H1 (cell line): ENCODE results near the gene GALNTL6. TPM values are rescaled to one million over a fixed set of nuclear protein-coding genes. Genes with fewer than 3 reads are reported as not detected.

Experiments
- CTCF ChIA-PET: fragments of 300-600 bp; sonication (Branson Sonifier 250); formaldehyde crosslinking; loops from one replicate; lab custom pipeline; 2021; ENCODE audit not compliant: partially characterized antibody; lab: Charles Lee
- POLR2A ChIA-PET: fragments of 300-600 bp; sonication (Branson Sonifier 250); formaldehyde crosslinking; loops from one replicate; lab custom pipeline; 2021; ENCODE audit warnings: inconsistent platforms; ENCODE audit not compliant: partially characterized antibody; lab: Charles Lee
- DNase-seq, 2 experiments: peaks; one replicate each; pipeline versions ENCODE4 v3.0.0 to v3.0.0-alpha.2; 2010 to 2022; ENCODE audit warnings: low spot score in 2 of 2, low read depth in 1 of 2, mixed read lengths in 1 of 2
- FAIRE-seq: peaks from 2 replicates; lab custom pipeline; 2011; peaks lifted over from hg19 to GRCh38; lab: Jason Lieb, UNC
- H2AFZ ChIP-seq: 2 replicates; pipeline ENCODE4 v1.8.1; 2012; ENCODE audit warnings: low read length, inconsistent platforms
- H2AK5ac ChIP-seq: 2 replicates; pipeline ENCODE4 v1.6.1; 2013; ENCODE audit warnings: low read depth, low read length
- H2BK120ac ChIP-seq: replicated peaks from 2 replicates; pipeline ENCODE3; 2013; ENCODE audit warnings: low read depth, low read length, inconsistent platforms
- H2BK12ac ChIP-seq: 2 replicates; pipeline ENCODE4 v1.6.1; 2013; ENCODE audit warnings: low read depth, low read length
- H2BK15ac ChIP-seq: 2 replicates; pipeline ENCODE4 v1.6.1; 2013; ENCODE audit warnings: low read length
- H2BK20ac ChIP-seq: 2 replicates; pipeline ENCODE4 v1.6.1; 2013; ENCODE audit warnings: low read length
- H2BK5ac ChIP-seq: 2 replicates; pipeline ENCODE4 v1.6.1; 2013; ENCODE audit warnings: low read depth, low read length
- H3K14ac ChIP-seq: 2 replicates; pipeline ENCODE4 v1.6.1; 2013; ENCODE audit warnings: inconsistent platforms; ENCODE audit not compliant: insufficient read length
- H3K18ac ChIP-seq: 2 replicates; pipeline ENCODE4 v1.6.1; 2013; ENCODE audit warnings: low read length; ENCODE audit errors: extremely low read depth
- H3K23ac ChIP-seq: 2 replicates; pipeline ENCODE4 v1.6.1; 2013; ENCODE audit warnings: inconsistent platforms; ENCODE audit not compliant: insufficient read length
- H3K23me2 ChIP-seq: 2 replicates; pipeline ENCODE4 v1.6.1; 2013; ENCODE audit warnings: low read depth, low read length
- H3K27ac ChIP-seq: 2 replicates; pipeline ENCODE4 v1.6.1; 2011; ENCODE audit warnings: low read depth, low read length, inconsistent platforms
- H3K27me3 ChIP-seq, 4 experiments: replicated peaks in 1 of 4; 1 replicate in 1 of 4; 2 replicates in 3 of 4; pipeline versions ENCODE4 v1.6.1 to v1.8.1; 2011 to 2013; ENCODE audit warnings: low read length in 3 of 4, mild to moderate bottlenecking in 3 of 4, inconsistent platforms in 2 of 4, mixed read lengths in 2 of 4, moderate library complexity in 1 of 4; ENCODE audit not compliant: control insufficient read depth in 3 of 4, insufficient read depth in 3 of 4; ENCODE audit errors: extremely low read depth in 1 of 4
- H3K36me3 ChIP-seq, 4 experiments: 2 replicates each; pipeline versions ENCODE4 v1.6.1 to v1.8.1; 2011 to 2013; ENCODE audit warnings: mild to moderate bottlenecking in 4 of 4, low read length in 3 of 4, moderate library complexity in 2 of 4, control low read depth in 1 of 4, inconsistent platforms in 1 of 4; ENCODE audit not compliant: insufficient read depth in 4 of 4, control insufficient read depth in 2 of 4
- H3K4ac ChIP-seq: replicated peaks from 2 replicates; pipeline ENCODE3; 2013; ENCODE audit warnings: low read length, low read depth, mixed read lengths, inconsistent platforms; ENCODE audit not compliant: insufficient read length
- H3K4me1 ChIP-seq, 4 experiments: replicated peaks in 1 of 4; 1 replicate in 1 of 4; 2 replicates in 3 of 4; pipeline versions ENCODE4 v1.6.1 to v1.8.1; 2011 to 2013; ENCODE audit warnings: low read length in 3 of 4, inconsistent platforms in 2 of 4, mixed read lengths in 1 of 4; ENCODE audit not compliant: insufficient read depth in 4 of 4, control insufficient read depth in 3 of 4
- H3K4me2 ChIP-seq, 2 experiments: 2 replicates each; pipeline versions ENCODE4 v1.6.1 to v1.8.1; 2011 to 2013; ENCODE audit warnings: low read depth in 2 of 2, low read length in 2 of 2, control low read depth in 1 of 2, inconsistent platforms in 1 of 2, mild to moderate bottlenecking in 1 of 2; ENCODE audit not compliant: insufficient read depth in 1 of 2
- H3K4me3 ChIP-seq, 4 experiments: fragments of 200-600, 300-600 bp in 1 of 4; sonication (generic), shearing (Covaris generic), sonication (Bioruptor Twin) in 1 of 4; 2 replicates each; pipeline versions ENCODE4 v1.5.1 to v1.8.1; 2011 to 2016; ENCODE audit warnings: low read length in 4 of 4, low read depth in 3 of 4, control low read depth in 2 of 4, inconsistent platforms in 2 of 4, mild to moderate bottlenecking in 2 of 4, mixed read lengths in 1 of 4, moderate library complexity in 1 of 4; ENCODE audit not compliant: insufficient read depth in 2 of 4; ENCODE audit errors: extremely low read depth in 1 of 4
- H3K56ac ChIP-seq: replicated peaks from 2 replicates; pipeline ENCODE3; 2013; ENCODE audit warnings: low read depth, mild to moderate bottlenecking, mixed read lengths, low read length, inconsistent platforms; ENCODE audit not compliant: insufficient read length
- H3K79me1 ChIP-seq: 2 replicates; pipeline ENCODE4 v1.6.1; 2013; ENCODE audit warnings: low read depth, low read length, control low read depth
- H3K79me2 ChIP-seq, 2 experiments: 2 replicates each; pipeline versions ENCODE4 v1.6.1 to v1.8.1; 2012 to 2013; ENCODE audit warnings: low read length in 2 of 2, mild to moderate bottlenecking in 2 of 2, inconsistent platforms in 1 of 2; ENCODE audit not compliant: insufficient read depth in 2 of 2, control insufficient read depth in 1 of 2
- H3K9ac ChIP-seq, 4 experiments: replicated peaks in 1 of 4; 1 replicate in 1 of 4; 2 replicates in 3 of 4; pipeline versions ENCODE4 v1.6.1 to v1.8.1; 2011 to 2013; ENCODE audit warnings: low read depth in 3 of 4, low read length in 3 of 4, control low read depth in 2 of 4, mild to moderate bottlenecking in 2 of 4, moderate library complexity in 2 of 4, inconsistent platforms in 1 of 4; ENCODE audit errors: extremely low read depth in 1 of 4
- H3K9me3 ChIP-seq, 2 experiments: 2 replicates each; pipeline versions ENCODE4 v1.6.1 to v1.8.1; 2012 to 2013; ENCODE audit warnings: mild to moderate bottlenecking in 2 of 2, moderate library complexity in 2 of 2, control low read depth in 1 of 2, inconsistent platforms in 1 of 2, low read depth in 1 of 2, low read length in 1 of 2, mixed read lengths in 1 of 2; ENCODE audit not compliant: insufficient read depth in 2 of 2
- H4K20me1 ChIP-seq, 2 experiments: replicated peaks in 1 of 2; 2 replicates each; pipeline versions ENCODE3 to v1.8.1; 2011 to 2013; ENCODE audit warnings: inconsistent platforms in 2 of 2, low read length in 2 of 2, mild to moderate bottlenecking in 1 of 2; ENCODE audit not compliant: insufficient read depth in 2 of 2, control insufficient read depth in 1 of 2
- H4K5ac ChIP-seq: 2 replicates; pipeline ENCODE4 v1.6.1; 2013; ENCODE audit warnings: low read length, low read depth, mixed read lengths, inconsistent platforms; ENCODE audit not compliant: insufficient read length
- H4K8ac ChIP-seq: 2 replicates; pipeline ENCODE4 v1.8.0; 2013; ENCODE audit warnings: mild to moderate bottlenecking, moderate library complexity, low read length, inconsistent platforms; ENCODE audit not compliant: insufficient read depth; ENCODE audit errors: extremely low read depth
- H4K91ac ChIP-seq: replicated peaks from 2 replicates; pipeline ENCODE3; 2013; ENCODE audit warnings: low read length, mixed read lengths, inconsistent platforms; ENCODE audit not compliant: insufficient read length
- BRCA1 ChIP-seq: IDR thresholded peaks from 2 replicates; pipeline ENCODE4 v1.6.1; 2012; ENCODE audit warnings: low read depth, low read length, improper control_type of control experiment
- CBX5 ChIP-seq: fragments of 300-800, 300-1000 bp; sonication (generic); IDR thresholded peaks from 2 replicates; pipeline ENCODE4 v1.7.1; 2016; ENCODE audit warnings: antibody characterized with exemption, low read length, low read depth
- CEBPB ChIP-seq: IDR thresholded peaks from 2 replicates; pipeline ENCODE4 v1.6.1; 2012; ENCODE audit warnings: low read depth, low read length
- CHD1 ChIP-seq: IDR thresholded peaks from 2 replicates; pipeline ENCODE4 v1.6.1; 2012; ENCODE audit warnings: low read depth, low read length, improper control_type of control experiment
- CREB1 ChIP-seq: IDR thresholded peaks from 2 replicates; pipeline ENCODE4 v1.6.1; 2012; ENCODE audit warnings: inconsistent platforms
- EP300 ChIP-seq, 2 experiments: IDR thresholded peaks; 1 replicate in 1 of 2; 2 replicates in 1 of 2; pipeline ENCODE4 v1.6.1; 2011 to 2012; ENCODE audit warnings: low read depth in 2 of 2, low read length in 2 of 2, mild to moderate bottlenecking in 2 of 2, borderline replicate concordance in 1 of 2, inconsistent platforms in 1 of 2, moderate library complexity in 1 of 2
- HDAC2 ChIP-seq, 2 experiments: fragments of 300-600 bp in 1 of 2; sonication (generic) in 1 of 2; IDR thresholded peaks; 2 replicates each; pipeline ENCODE4 v1.6.1; 2011 to 2012; ENCODE audit warnings: low read depth in 2 of 2, low read length in 2 of 2, mild to moderate bottlenecking in 2 of 2, moderate library complexity in 2 of 2, borderline replicate concordance in 1 of 2, inconsistent platforms in 1 of 2
- JUND ChIP-seq: IDR thresholded peaks from 2 replicates; pipeline ENCODE4 v1.6.1; 2011; ENCODE audit warnings: mild to moderate bottlenecking, improper control_type of control experiment, low read length
- NANOG ChIP-seq: IDR thresholded peaks from 2 replicates; pipeline ENCODE4 v1.6.1; 2011; ENCODE audit warnings: low read length, low read depth, mild to moderate bottlenecking, inconsistent platforms; ENCODE audit not compliant: insufficient read depth, poor library complexity, severe bottlenecking
- POU5F1 ChIP-seq: IDR thresholded peaks from 2 replicates; pipeline ENCODE4 v1.6.1; 2011; ENCODE audit warnings: low read depth, mild to moderate bottlenecking, low read length, moderate library complexity
- RXRA ChIP-seq: IDR thresholded peaks from 2 replicates; pipeline ENCODE4 v1.6.1; 2011; ENCODE audit warnings: low read depth, mild to moderate bottlenecking, low read length, moderate library complexity; ENCODE audit not compliant: insufficient read depth
- SIN3A ChIP-seq, 2 experiments: IDR thresholded peaks in 1 of 2; conservative IDR thresholded peaks in 1 of 2; 2 replicates each; pipeline ENCODE4 v1.6.1; 2011 to 2012; ENCODE audit warnings: low read length in 2 of 2, improper control_type of control experiment in 1 of 2, low read depth in 1 of 2, mild to moderate bottlenecking in 1 of 2
- SP2 ChIP-seq: IDR thresholded peaks from 2 replicates; pipeline ENCODE4 v1.6.1; 2012; ENCODE audit warnings: mild to moderate bottlenecking, low read length, inconsistent platforms
- SP4 ChIP-seq: IDR thresholded peaks from 2 replicates; pipeline ENCODE4 v1.6.1; 2012; ENCODE audit warnings: low read length, inconsistent platforms
- SUZ12 ChIP-seq: fragments of 200-600 bp; sonication (generic); IDR thresholded peaks from 2 replicates; pipeline ENCODE4 v1.6.1; 2012; ENCODE audit warnings: mild to moderate bottlenecking, inconsistent platforms, low read length, moderate library complexity, mixed read lengths
- WGBS, 2 experiments: shearing (Covaris generic) in 1 of 2; methylation state at CpG; one replicate each; pipeline versions ENCODE4 v1.1.6 to v1.1.7; 2013 to 2015; ENCODE audit warnings: low lambda C conversion rate in 2 of 2, mixed read lengths in 2 of 2, inconsistent platforms in 1 of 2, low coverage in 1 of 2, missing lambda C conversion rate in 1 of 2; ENCODE audit not compliant: insufficient replicate concordance in 2 of 2, insufficient coverage in 1 of 2, insufficient read length in 1 of 2; ENCODE audit errors: extremely low coverage in 1 of 2, missing lambda C conversion rate in 1 of 2; 5-methylcytosine and 5-hydroxymethylcytosine counted together
- polyA plus RNA-seq, 7 experiments: library from polyadenylated mRNA; depleted of rRNA in 3 of 7; stranded (reverse) in 5 of 7; unstranded in 2 of 7; fragments of >200 nt in 5 of 7; fragments of 200-250 nt in 2 of 7; gene quantifications; 1 replicate in 5 of 7; 2 replicates in 1 of 7; 4 replicates in 1 of 7; pipeline versions ENCODE4 v1.2.1 to v1.2.3, GENCODE V29; 2011 to 2013; ENCODE audit warnings: missing spikeins in 2 of 7, mixed read lengths in 2 of 7
- total RNA-seq: library from RNA; stranded (reverse); fragmentation: NEBNext Ultra II Directional; extraction: Animal tissue kit (Norgen Biotek cat#: 25700); gene quantifications from 2 replicates; pipeline ENCODE4 v1.2.1, GENCODE V29; 2021

GALNTL6 gene
- total and polyA plus RNA-seq, 2 of the 8 experiments (the other 6 are each of a cell fraction or from before 2014, with no cell fraction given) = 0.03 to 0.32 TPM

GRCh38 chr4:172895699-172896098, 1082.5 kb downstream of the GALNTL6 start:
- H3K23ac ChIP-seq = no peak overlapping the region
- no peak overlapping the region for H3K9ac ChIP-seq
- no peak overlapping the region for H2BK12ac ChIP-seq
- FAIRE-seq (no peak), DNase-seq (no peak)
- no peak overlapping the region for H3K4me2 ChIP-seq
- H3K14ac ChIP-seq = no peak overlapping the region
- no peak overlapping the region for H3K4me3 ChIP-seq
- H2BK20ac ChIP-seq = no peak overlapping the region
- H3K79me2 ChIP-seq = no peaks in the 10 kb centered on the region
- H3K18ac ChIP-seq = no peak overlapping the region
- no peak overlapping the region for H2BK120ac ChIP-seq
- no peak overlapping the region for H3K56ac ChIP-seq
- no peaks in the 10 kb centered on the region for H3K23me2 ChIP-seq
- H4K20me1 ChIP-seq = no peaks in the 10 kb centered on the region
- no peak overlapping the region for H4K8ac ChIP-seq
- H2BK15ac ChIP-seq = no peak overlapping the region
- no peak overlapping the region for H2AFZ ChIP-seq
- POLR2A ChIA-PET = no interaction called here
- no peak overlapping the region for H3K27ac ChIP-seq
- no peaks in the 10 kb centered on the region for H3K27me3 ChIP-seq
- H3K9me3 ChIP-seq = no peaks in the 10 kb centered on the region
- WGBS, 2 experiments = 92% methylated on average over 3 of the region's 3 CpGs; no CpG with 5 or more reads in 1 of the 2 experiments
- no peak overlapping the region for H2AK5ac ChIP-seq
- no peaks in the 10 kb centered on the region for H3K36me3 ChIP-seq
- H4K91ac ChIP-seq = no peak overlapping the region
- H3K79me1 ChIP-seq = no peaks in the 10 kb centered on the region
- no peak overlapping the region for H3K4ac ChIP-seq
- H2BK5ac ChIP-seq = no peak overlapping the region
- H3K4me1 ChIP-seq = no peaks in the 10 kb centered on the region
- H4K5ac ChIP-seq = no peak overlapping the region
- CTCF ChIA-PET = interaction anchor here (0.7 to 1.6 kb wide), 4 partner anchors 79 to 406 kb away, joined by 3 to 4 read pairs (median 3); no protein-coding TSS in a partner anchor
- TF ChIP-seq CREB1 (no peak), CBX5 (no peak), SP2 (no peak), RXRA (no peak), POU5F1 (no peak), BRCA1 (no peak), JUND (no peak), SP4 (no peak), NANOG (no peak), SIN3A (conservative IDR thresholded peaks at IDR 0.05 in 1 of 2, IDR thresholded peaks at IDR 0.05 in 1 of 2; ENCODE audit: low read depth in 1 of 2, low read length in 2 of 2) (no peak), CHD1 (no peak), HDAC2 (IDR thresholded peaks at IDR 0.05; ENCODE audit: borderline replicate concordance in 1 of 2, low read depth in 2 of 2, low read length in 2 of 2) (no peak), EP300 (IDR thresholded peaks at IDR 0.05; ENCODE audit: borderline replicate concordance in 1 of 2, low read depth in 2 of 2, low read length in 2 of 2) (no peak), SUZ12 (no peak), CEBPB (no peak)
